ENCODE data around the gene HOXA7.

DNA sequence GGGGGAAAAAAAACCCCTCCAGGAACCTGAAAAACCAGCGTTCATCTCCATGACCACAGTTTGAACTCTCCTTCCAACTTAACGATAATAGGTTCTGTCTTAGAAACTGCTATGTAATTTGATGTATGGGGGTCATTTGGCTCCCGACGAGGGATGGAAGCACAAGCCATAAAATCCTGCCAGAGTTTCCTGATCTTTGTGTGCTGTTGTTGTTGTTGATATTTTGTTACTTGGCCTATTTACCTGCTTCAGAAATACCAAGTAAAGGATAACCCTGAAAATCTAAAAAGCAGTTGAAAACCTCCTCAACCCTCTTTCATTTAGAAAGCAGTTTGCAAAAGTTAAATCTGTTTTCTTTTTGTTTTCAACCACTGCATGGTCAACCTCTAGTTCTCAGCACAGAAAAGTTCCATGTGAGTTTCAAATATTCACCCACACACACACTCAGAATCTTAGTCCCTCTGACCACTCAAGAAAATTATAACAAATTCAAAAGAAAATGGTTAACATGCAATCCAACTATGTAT is 44.7 kb downstream of the HOXA7 start:
- TF ChIP-seq ZNF24 (tag by site-specific recombination; IDR thresholded peaks at IDR 0.05): no peak
- TF ChIP-seq, protein P1, sequence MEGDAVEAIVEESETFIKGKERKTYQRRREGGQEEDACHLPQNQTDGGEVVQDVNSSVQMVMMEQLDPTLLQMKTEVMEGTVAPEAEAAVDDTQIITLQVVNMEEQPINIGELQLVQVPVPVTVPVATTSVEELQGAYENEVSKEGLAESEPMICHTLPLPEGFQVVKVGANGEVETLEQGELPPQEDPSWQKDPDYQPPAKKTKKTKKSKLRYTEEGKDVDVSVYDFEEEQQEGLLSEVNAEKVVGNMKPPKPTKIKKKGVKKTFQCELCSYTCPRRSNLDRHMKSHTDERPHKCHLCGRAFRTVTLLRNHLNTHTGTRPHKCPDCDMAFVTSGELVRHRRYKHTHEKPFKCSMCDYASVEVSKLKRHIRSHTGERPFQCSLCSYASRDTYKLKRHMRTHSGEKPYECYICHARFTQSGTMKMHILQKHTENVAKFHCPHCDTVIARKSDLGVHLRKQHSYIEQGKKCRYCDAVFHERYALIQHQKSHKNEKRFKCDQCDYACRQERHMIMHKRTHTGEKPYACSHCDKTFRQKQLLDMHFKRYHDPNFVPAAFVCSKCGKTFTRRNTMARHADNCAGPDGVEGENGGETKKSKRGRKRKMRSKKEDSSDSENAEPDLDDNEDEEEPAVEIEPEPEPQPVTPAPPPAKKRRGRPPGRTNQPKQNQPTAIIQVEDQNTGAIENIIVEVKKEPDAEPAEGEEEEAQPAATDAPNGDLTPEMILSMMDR (tag by site-specific recombination; IDR thresholded peaks at IDR 0.05): no peak
- TF ChIP-seq, protein P2, sequence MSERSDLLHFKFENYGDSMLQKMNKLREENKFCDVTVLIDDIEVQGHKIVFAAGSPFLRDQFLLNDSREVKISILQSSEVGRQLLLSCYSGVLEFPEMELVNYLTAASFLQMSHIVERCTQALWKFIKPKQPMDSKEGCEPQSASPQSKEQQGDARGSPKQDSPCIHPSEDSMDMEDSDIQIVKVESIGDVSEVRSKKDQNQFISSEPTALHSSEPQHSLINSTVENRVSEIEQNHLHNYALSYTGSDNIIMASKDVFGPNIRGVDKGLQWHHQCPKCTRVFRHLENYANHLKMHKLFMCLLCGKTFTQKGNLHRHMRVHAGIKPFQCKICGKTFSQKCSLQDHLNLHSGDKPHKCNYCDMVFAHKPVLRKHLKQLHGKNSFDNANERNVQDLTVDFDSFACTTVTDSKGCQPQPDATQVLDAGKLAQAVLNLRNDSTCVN (tag by site-specific recombination; optimal IDR thresholded peaks at IDR 0.05): no peak
- TF ChIP-seq, protein P3, sequence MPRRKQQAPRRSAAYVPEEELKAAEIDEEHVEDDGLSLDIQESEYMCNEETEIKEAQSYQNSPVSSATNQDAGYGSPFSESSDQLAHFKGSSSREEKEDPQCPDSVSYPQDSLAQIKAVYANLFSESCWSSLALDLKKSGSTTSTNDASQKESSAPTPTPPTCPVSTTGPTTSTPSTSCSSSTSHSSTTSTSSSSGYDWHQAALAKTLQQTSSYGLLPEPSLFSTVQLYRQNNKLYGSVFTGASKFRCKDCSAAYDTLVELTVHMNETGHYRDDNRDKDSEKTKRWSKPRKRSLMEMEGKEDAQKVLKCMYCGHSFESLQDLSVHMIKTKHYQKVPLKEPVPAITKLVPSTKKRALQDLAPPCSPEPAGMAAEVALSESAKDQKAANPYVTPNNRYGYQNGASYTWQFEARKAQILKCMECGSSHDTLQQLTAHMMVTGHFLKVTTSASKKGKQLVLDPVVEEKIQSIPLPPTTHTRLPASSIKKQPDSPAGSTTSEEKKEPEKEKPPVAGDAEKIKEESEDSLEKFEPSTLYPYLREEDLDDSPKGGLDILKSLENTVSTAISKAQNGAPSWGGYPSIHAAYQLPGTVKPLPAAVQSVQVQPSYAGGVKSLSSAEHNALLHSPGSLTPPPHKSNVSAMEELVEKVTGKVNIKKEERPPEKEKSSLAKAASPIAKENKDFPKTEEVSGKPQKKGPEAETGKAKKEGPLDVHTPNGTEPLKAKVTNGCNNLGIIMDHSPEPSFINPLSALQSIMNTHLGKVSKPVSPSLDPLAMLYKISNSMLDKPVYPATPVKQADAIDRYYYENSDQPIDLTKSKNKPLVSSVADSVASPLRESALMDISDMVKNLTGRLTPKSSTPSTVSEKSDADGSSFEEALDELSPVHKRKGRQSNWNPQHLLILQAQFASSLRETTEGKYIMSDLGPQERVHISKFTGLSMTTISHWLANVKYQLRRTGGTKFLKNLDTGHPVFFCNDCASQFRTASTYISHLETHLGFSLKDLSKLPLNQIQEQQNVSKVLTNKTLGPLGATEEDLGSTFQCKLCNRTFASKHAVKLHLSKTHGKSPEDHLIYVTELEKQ (tag by site-specific recombination; IDR thresholded peaks at IDR 0.05; ENCODE audit: borderline replicate concordance): no peak
- TF ChIP-seq ZNF138 (tag by site-specific recombination; IDR thresholded peaks at IDR 0.05; ENCODE audit: borderline replicate concordance): no peak
- no peak for TF ChIP-seq BCL11A (tag by site-specific recombination; IDR thresholded peaks at IDR 0.05; ENCODE audit: low read depth)
- TF ChIP-seq ZNF274 (IDR thresholded peaks at IDR 0.05; ENCODE audit: low read length): no peak
- TF ChIP-seq ZNF274 (tag by site-specific recombination; IDR thresholded peaks at IDR 0.05; ENCODE audit: borderline replicate concordance): no peak
- 0 out of 2 replicates have a peak, but pooled peaks have one; percentile 22 for TF ChIP-seq ZNF561 (tag by site-specific recombination; IDR thresholded peaks at IDR 0.05; ENCODE audit: borderline replicate concordance)
- TF ChIP-seq ZNF707 (tag by site-specific recombination; IDR thresholded peaks at IDR 0.05): no peak
- TF ChIP-seq ZNF248 (tag by site-specific recombination; IDR thresholded peaks at IDR 0.05): no peak
- TF ChIP-seq, protein P4, sequence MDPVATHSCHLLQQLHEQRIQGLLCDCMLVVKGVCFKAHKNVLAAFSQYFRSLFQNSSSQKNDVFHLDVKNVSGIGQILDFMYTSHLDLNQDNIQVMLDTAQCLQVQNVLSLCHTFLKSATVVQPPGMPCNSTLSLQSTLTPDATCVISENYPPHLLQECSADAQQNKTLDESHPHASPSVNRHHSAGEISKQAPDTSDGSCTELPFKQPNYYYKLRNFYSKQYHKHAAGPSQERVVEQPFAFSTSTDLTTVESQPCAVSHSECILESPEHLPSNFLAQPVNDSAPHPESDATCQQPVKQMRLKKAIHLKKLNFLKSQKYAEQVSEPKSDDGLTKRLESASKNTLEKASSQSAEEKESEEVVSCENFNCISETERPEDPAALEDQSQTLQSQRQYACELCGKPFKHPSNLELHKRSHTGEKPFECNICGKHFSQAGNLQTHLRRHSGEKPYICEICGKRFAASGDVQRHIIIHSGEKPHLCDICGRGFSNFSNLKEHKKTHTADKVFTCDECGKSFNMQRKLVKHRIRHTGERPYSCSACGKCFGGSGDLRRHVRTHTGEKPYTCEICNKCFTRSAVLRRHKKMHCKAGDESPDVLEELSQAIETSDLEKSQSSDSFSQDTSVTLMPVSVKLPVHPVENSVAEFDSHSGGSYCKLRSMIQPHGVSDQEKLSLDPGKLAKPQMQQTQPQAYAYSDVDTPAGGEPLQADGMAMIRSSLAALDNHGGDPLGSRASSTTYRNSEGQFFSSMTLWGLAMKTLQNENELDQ (tag by site-specific recombination; IDR thresholded peaks at IDR 0.05; ENCODE audit: low read depth): no peak
- no peak for TF ChIP-seq ZXDB (tag by site-specific recombination; IDR thresholded peaks at IDR 0.05)
